ENCODE results near the gene ZNF91.

ZNF91 gene

DNA sequence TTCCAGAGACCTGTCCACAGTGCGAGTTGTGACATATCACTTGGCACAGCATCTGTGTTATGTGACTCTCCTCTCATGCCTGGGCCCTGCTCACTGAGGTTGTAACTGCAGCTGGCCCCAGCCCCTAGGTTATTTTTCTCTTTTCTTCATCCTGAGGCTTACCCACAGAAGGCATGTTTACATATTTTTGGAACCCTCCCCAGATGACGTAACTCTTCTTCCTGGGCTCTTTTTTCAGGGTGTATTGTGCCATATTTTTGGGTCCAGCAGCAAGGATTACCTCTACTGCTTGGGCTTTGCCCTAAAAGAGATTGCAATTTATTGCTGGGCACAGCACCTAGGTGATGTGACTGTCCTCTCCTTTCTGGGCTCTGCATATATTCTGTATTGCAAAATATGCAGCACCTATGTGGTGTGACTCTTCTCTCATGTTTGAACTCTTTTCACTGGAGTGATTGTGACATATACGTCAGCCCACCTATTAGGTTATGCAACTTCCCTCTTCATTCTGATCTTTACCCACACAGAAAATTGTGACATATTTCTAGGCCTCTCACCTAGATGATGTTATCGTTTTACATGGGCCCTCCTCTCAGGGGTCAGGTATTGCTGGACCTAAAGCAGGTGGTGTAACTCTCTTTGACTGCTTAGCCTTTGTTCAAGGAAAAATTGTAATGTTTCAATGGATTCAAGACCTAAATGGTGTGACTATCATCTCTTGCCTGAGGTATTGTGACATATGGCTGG lies 80.6 kb downstream of the ZNF91 start:
- no peak for DNase-seq
- H3K36me3 ChIP-seq (replicated peaks) = no peaks in the 10 kb centered on the region
- no peaks in the 10 kb centered on the region for H3K27me3 ChIP-seq (replicated peaks)
- H3K4me3 ChIP-seq (ENCODE audit: low read depth, low read length) = no peak overlapping the region
- H3K27ac ChIP-seq = no peak overlapping the region
- TF ChIP-seq, protein P1, sequence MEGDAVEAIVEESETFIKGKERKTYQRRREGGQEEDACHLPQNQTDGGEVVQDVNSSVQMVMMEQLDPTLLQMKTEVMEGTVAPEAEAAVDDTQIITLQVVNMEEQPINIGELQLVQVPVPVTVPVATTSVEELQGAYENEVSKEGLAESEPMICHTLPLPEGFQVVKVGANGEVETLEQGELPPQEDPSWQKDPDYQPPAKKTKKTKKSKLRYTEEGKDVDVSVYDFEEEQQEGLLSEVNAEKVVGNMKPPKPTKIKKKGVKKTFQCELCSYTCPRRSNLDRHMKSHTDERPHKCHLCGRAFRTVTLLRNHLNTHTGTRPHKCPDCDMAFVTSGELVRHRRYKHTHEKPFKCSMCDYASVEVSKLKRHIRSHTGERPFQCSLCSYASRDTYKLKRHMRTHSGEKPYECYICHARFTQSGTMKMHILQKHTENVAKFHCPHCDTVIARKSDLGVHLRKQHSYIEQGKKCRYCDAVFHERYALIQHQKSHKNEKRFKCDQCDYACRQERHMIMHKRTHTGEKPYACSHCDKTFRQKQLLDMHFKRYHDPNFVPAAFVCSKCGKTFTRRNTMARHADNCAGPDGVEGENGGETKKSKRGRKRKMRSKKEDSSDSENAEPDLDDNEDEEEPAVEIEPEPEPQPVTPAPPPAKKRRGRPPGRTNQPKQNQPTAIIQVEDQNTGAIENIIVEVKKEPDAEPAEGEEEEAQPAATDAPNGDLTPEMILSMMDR (IDR thresholded peaks at IDR 0.05; ENCODE audit: low read depth, low read length, missing control alignments) = no peak
- in situ Hi-C loops (cut with HindIII; ENCODE audit: low pct_ligation_motif_present, low sequenced_read_pairs) = no loop called here

DNA sequence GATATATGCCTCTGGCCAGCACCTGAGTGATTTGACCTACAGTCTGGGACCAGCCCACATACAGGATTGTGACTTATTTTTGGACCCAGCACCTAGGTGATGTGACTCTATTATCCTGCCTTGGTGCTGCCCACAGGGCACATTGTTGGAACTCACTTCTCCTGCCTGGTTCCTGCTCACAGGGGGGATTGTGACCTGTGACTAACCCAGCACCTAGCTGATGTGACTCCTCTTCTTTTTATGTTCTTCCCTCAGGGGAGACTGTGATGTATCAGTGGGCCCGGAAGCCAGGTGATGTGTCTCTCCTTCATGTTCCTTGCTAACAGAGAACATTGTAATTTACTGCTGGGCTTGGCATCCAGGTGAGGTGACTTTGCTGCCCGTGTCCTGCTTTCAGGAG lies 82.1 kb downstream of the ZNF91 start:
- in situ Hi-C loops (cut with HindIII; ENCODE audit: low pct_ligation_motif_present, low sequenced_read_pairs) = no loop called here
- Histone ChIP-seq H3K27ac (no peak overlapping the region), H3K27me3 (replicated peaks) (no peaks in the 10 kb centered on the region), H3K36me3 (replicated peaks) (no peaks in the 10 kb centered on the region), H3K4me3 (ENCODE audit: low read depth, low read length) (no peak overlapping the region)
- DNase-seq = no peak
- TF ChIP-seq, protein P1 (IDR thresholded peaks at IDR 0.05; ENCODE audit: low read depth, low read length, missing control alignments) = no peak

DNA sequence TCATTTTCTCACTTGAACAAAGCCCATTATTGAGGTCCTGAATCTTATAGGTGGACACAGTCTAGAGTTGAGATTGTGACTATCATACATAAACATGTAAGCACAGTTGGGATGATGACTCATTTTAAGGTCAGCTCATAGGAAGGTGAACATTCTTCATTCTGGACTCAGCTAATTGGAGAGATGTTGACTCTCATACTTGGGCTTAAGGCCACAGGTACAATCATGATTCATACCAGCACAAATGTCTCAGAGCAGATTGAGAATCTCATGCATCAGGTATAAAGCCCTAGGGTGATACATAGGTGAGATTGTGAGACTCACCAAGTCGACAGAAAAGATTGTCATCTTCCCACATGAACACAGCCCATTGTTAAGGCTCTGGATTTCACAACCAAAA lies 82.8 kb downstream of the ZNF91 start:
- Histone ChIP-seq H3K36me3 (replicated peaks) (no peaks in the 10 kb centered on the region), H3K27me3 (replicated peaks) (no peaks in the 10 kb centered on the region), H3K27ac (no peak overlapping the region), H3K4me3 (ENCODE audit: low read depth, low read length) (no peak overlapping the region)
- DNase-seq = no peak
- TF ChIP-seq, protein P1 (IDR thresholded peaks at IDR 0.05; ENCODE audit: low read depth, low read length, missing control alignments) = no peak
- in situ Hi-C loops (cut with HindIII; ENCODE audit: low pct_ligation_motif_present, low sequenced_read_pairs) = no loop called here

DNA sequence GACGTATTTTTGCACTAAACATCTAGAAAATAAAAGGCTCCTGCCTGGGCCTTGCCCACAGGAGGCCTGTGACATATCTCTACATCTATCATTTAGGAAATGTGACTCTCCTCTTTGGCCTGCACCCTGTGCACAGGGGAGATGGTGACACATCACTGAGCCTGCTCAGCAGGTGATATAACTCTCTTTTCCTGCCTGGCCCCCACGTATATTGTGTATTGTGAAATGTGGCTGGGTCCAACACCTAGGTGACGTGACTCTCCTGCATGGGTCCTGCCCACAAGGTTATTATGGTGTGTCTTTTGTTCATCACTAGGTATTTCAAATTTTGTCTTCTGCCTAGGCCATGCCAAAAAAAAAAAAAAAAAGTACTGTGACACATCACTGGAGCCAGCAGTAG lies 83.7 kb downstream of the ZNF91 start:
- Histone ChIP-seq H3K27ac (no peak overlapping the region), H3K36me3 (replicated peaks) (no peaks in the 10 kb centered on the region), H3K4me3 (ENCODE audit: low read depth, low read length) (no peak overlapping the region), H3K27me3 (replicated peaks) (no peaks in the 10 kb centered on the region)
- no peak for DNase-seq
- TF ChIP-seq, protein P1 (IDR thresholded peaks at IDR 0.05; ENCODE audit: low read depth, low read length, missing control alignments) = no peak
- in situ Hi-C loops (cut with HindIII; ENCODE audit: low pct_ligation_motif_present, low sequenced_read_pairs) = no loop called here

GRCh38 chr19:23310729-23311211 lies 84.5 kb downstream of the ZNF91 start:
- in situ Hi-C loops (cut with HindIII; ENCODE audit: low pct_ligation_motif_present, low sequenced_read_pairs) = no loop called here

More at GRCh38 chr19:23310729-23311211, 84.5 kb downstream of the ZNF91 start:
- TF ChIP-seq, protein P1 (IDR thresholded peaks at IDR 0.05; ENCODE audit: low read depth, low read length, missing control alignments) = no peak
- Histone ChIP-seq H3K4me3 (ENCODE audit: low read depth, low read length) (no peak overlapping the region), H3K27ac (no peak overlapping the region), H3K36me3 (replicated peaks) (no peaks in the 10 kb centered on the region), H3K27me3 (replicated peaks) (no peaks in the 10 kb centered on the region)
- DNase-seq = no peak
